Endothelial cell of umbilical vein (primary cell): ENCODE measurements around the gene CCDC188. TPM values are rescaled to one million over a fixed set of nuclear protein-coding genes. Genes with fewer than 3 reads are reported as not detected.

ENCODE experiments used
- BruUV-seq: library from RNA; stranded (reverse); fragments of 400-500 nt; replicated peaks from 2 replicates; lab custom pipeline; 2021; lab: Mats Ljungman, UMichigan
- CTCF ChIA-PET: fragments of 300-600, 350-600 bp; sonication (Branson Sonifier 250); formaldehyde crosslinking; loops from one replicate; lab custom pipeline; 2021; ENCODE audit warnings: antibody characterized with exemption, inconsistent platforms; lab: Charles Lee
- POLR2A ChIA-PET: fragments of 300-600, 350-600 bp; sonication (Branson Sonifier 250); formaldehyde crosslinking; loops from one replicate; lab custom pipeline; 2021; ENCODE audit warnings: antibody characterized with exemption, inconsistent platforms; lab: Charles Lee
- DNase-seq: peaks from one replicate; pipeline ENCODE4 v3.0.0-alpha.2; 2011; ENCODE audit warnings: low read depth, low spot score
- FAIRE-seq: peaks from 2 replicates; lab custom pipeline; 2011; peaks lifted over from hg19 to GRCh38; lab: Jason Lieb, UNC
- H2AFZ ChIP-seq: 2 replicates; pipeline ENCODE4 v1.6.0; 2012; ENCODE audit warnings: low read depth, low read length, control low read depth, inconsistent platforms
- H3K27ac ChIP-seq: 2 replicates; pipeline ENCODE4 v1.5.1; 2011; ENCODE audit warnings: low read depth, mild to moderate bottlenecking, control low read depth, low read length, moderate library complexity; ENCODE audit not compliant: insufficient read depth
- H3K27me3 ChIP-seq, 2 experiments: 2 replicates each; pipeline versions ENCODE4 v1.6.0 to v1.6.1; 2011; ENCODE audit warnings: low read length in 2 of 2, mixed read lengths in 1 of 2; ENCODE audit not compliant: control insufficient read depth in 2 of 2, insufficient read depth in 2 of 2
- H3K36me3 ChIP-seq, 2 experiments: 2 replicates in 1 of 2; 3 replicates in 1 of 2; pipeline ENCODE4 v1.5.1; 2011; ENCODE audit warnings: low read length in 2 of 2, mild to moderate bottlenecking in 1 of 2, moderate library complexity in 1 of 2; ENCODE audit not compliant: control insufficient read depth in 2 of 2, insufficient read depth in 2 of 2; ENCODE audit errors: extremely low read depth in 1 of 2
- H3K4me1 ChIP-seq: 3 replicates; pipeline ENCODE4 v1.5.1; 2011; ENCODE audit warnings: mild to moderate bottlenecking, low read length; ENCODE audit not compliant: control insufficient read depth, insufficient read depth; ENCODE audit errors: extremely low read depth
- H3K4me2 ChIP-seq: 2 replicates; pipeline ENCODE4 v1.6.1; 2011; ENCODE audit warnings: low read length, control low read depth, mixed read lengths; ENCODE audit not compliant: insufficient read depth
- H3K4me3 ChIP-seq, 3 experiments: fragments of 200-600 bp in 1 of 3; sonication (generic), shearing (Covaris generic) in 1 of 3; replicated peaks in 1 of 3; 2 replicates each; pipeline ENCODE4 v1.5.1; 2011 to 2016; ENCODE audit warnings: control low read depth in 3 of 3, low read length in 3 of 3, mild to moderate bottlenecking in 2 of 3, inconsistent platforms in 1 of 3, low read depth in 1 of 3, moderate library complexity in 1 of 3; ENCODE audit not compliant: insufficient read depth in 1 of 3
- H3K79me2 ChIP-seq: 2 replicates; pipeline ENCODE4 v1.6.0; 2012; ENCODE audit warnings: low read length, inconsistent platforms; ENCODE audit not compliant: control insufficient read depth, insufficient read depth
- H3K9ac ChIP-seq: replicated peaks from 2 replicates; pipeline ENCODE3; 2011; ENCODE audit warnings: low read length, control low read depth; ENCODE audit not compliant: insufficient read depth; ENCODE audit errors: extremely low read depth
- H3K9me1 ChIP-seq: replicated peaks from 3 replicates; pipeline ENCODE4 v1.6.0; 2011; ENCODE audit warnings: mild to moderate bottlenecking, low read length; ENCODE audit not compliant: control insufficient read depth, insufficient read depth; ENCODE audit errors: extremely low read depth
- H3K9me3 ChIP-seq: replicated peaks from 2 replicates; pipeline ENCODE4 v1.5.1; 2012; ENCODE audit warnings: low read length, inconsistent platforms; ENCODE audit not compliant: control insufficient read depth, insufficient read depth
- H4K20me1 ChIP-seq: replicated peaks from 2 replicates; pipeline ENCODE3; 2011; ENCODE audit warnings: mild to moderate bottlenecking, low read length; ENCODE audit not compliant: control insufficient read depth, insufficient read depth; ENCODE audit errors: extremely low read depth
- EZH2 ChIP-seq: IDR thresholded peaks from 2 replicates; pipeline ENCODE4 v1.6.1; 2012; ENCODE audit warnings: borderline replicate concordance, low read depth, mild to moderate bottlenecking, moderate library complexity, low read length, inconsistent platforms; ENCODE audit not compliant: severe bottlenecking
- FOS ChIP-seq: IDR thresholded peaks from 2 replicates; pipeline ENCODE4 v1.6.1; 2011; ENCODE audit warnings: mild to moderate bottlenecking, low read length, moderate library complexity, borderline replicate concordance; ENCODE audit not compliant: insufficient read depth
- JUN ChIP-seq: IDR thresholded peaks from 2 replicates; pipeline ENCODE4 v1.6.1; 2011; ENCODE audit warnings: borderline replicate concordance, low read depth; ENCODE audit not compliant: insufficient read length, insufficient read depth
- MAX ChIP-seq: IDR thresholded peaks from 2 replicates; pipeline ENCODE4 v1.6.1; 2011; ENCODE audit not compliant: insufficient read depth, insufficient read length
- MYC ChIP-seq: IDR thresholded peaks from one replicate; pipeline ENCODE4 v1.6.1; 2011; ENCODE audit warnings: mild to moderate bottlenecking, low read depth, low read length
- POLR2AphosphoS5 ChIP-seq: IDR thresholded peaks from 2 replicates; pipeline ENCODE4 v1.6.1; 2012; ENCODE audit warnings: low read depth, mild to moderate bottlenecking, control low read depth, low read length, moderate library complexity; ENCODE audit not compliant: insufficient read depth
- dilution Hi-C: fragments of 300-500 bp; cut with MboI; formaldehyde crosslinking; loops from one replicate; pipeline ENCODE4 v1.15.0; 2019; ENCODE audit warnings: low sequenced_read_pairs; ENCODE audit not compliant: extremely low pct_ligation_motif_present
- intact Hi-C: fragments of 100-400 bp; cut with micrococcal nuclease; formaldehyde crosslinking; loops from one replicate; pipeline ENCODE4 v1.10.0; 2022
- polyA plus RNA-seq, 4 experiments: library from polyadenylated mRNA; depleted of rRNA in 3 of 4; stranded (reverse) in 3 of 4; unstranded in 1 of 4; fragments of >200 nt; gene quantifications; 2 replicates each; pipeline versions ENCODE4 v1.2.1 to v1.2.3, GENCODE V29; 2011 to 2012; ENCODE audit warnings: missing spikeins in 1 of 4
- total RNA-seq: library from RNA; stranded (reverse); gene quantifications from 2 replicates; pipeline ENCODE4 v1.2.3, GENCODE V29; 2021
- TF ChIP-seq, protein P1 (sequence below), 2 donors: IDR thresholded peaks; 1 replicate in 1 of 2; 2 replicates in 1 of 2; pipeline ENCODE4 v1.5.1; 2011; ENCODE audit warnings: low read length in 2 of 2, mild to moderate bottlenecking in 2 of 2, moderate library complexity in 2 of 2, control low read depth in 1 of 2, inconsistent platforms in 1 of 2, low read depth in 1 of 2; ENCODE audit not compliant: insufficient read depth in 1 of 2; ENCODE audit errors: extremely low read depth in 1 of 2

CCDC188 gene
- total and polyA plus RNA-seq, 2 donors (not counting 3 experiments of a cell fraction or from before 2014, with no cell fraction given) = 9.4 to 9.8 TPM

DNA sequence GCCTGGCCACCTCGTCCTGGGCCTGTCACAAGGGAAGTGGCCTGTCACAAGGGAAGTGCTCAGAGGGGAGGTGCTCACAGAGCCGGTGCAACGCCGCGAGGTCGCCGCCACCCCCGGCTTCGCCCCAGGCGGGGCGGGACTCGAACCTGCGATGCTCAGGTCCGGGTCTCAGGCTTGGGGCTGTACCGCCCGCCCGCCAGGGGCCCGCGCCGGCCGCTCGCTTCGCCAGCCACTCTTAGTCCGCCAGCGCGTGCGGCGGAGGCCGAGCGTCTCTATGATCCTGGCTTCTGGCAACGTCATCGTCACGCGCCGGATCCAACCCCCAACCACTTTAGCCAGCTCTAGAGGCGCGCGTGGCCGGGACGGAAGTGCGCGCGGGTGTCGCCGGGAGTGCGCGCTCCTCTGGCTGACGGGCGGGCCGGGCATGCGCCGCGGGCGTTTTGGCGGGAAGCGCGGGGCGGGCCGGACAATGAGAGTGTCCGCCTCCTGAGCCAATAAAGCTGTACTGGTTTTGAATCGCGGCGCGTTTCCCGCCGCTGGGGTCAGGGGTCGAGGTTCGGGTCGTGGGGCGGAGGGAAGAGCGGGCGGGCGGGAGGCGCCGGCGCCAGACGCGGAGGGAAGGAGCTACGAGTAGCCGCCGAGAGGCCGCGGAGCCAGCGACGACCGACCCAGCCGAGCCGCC is 33.8 kb downstream of the CCDC188 start, which contains the start of gene TRMT2A:
Gene TRMT2A (minus strand): TSS at position 276 of the 682 bp plus-strand sequence. CDS start 320 bp downstream, outside the sequence.
- Histone ChIP-seq H3K4me2 (peak within 1 kb of the TSS; percentile 96), H3K9ac (peak within 1 kb of the TSS; percentile 92), H3K9me3 (no peaks in the 10 kb centered on the region), H3K27me3 (no peaks in the 10 kb centered on the region), H3K36me3 (peaks cover 15 to 27% of the 10 kb centered on the region in 2 experiments), H2AFZ (peak within 1 kb of the TSS; percentile 75), H3K4me3 (peak within 1 kb of the TSS; percentile 84 to 92 (median 87)), H3K79me2 (peaks cover 69% of the 10 kb centered on the region), H4K20me1 (no peaks in the 10 kb centered on the region), H3K4me1 (peaks cover 22% of the 10 kb centered on the region), H3K27ac (peak within 1 kb of the TSS; percentile 67), H3K9me1 (no peaks in the 10 kb centered on the region)
- POLR2A ChIA-PET = interaction anchor here (0.7 kb wide), 1 partner anchor 36 kb away, joined by 3 read pairs; no protein-coding TSS in a partner anchor
- DNase-seq (peak; percentile 99), FAIRE-seq (peak; percentile 97)
- TF ChIP-seq MAX (peak; percentile 73), FOS (no peak), JUN (no peak), MYC (peak; percentile 54), POLR2AphosphoS5 (peak; percentile 90), EZH2 (no peak)
- TF ChIP-seq, protein P1, sequence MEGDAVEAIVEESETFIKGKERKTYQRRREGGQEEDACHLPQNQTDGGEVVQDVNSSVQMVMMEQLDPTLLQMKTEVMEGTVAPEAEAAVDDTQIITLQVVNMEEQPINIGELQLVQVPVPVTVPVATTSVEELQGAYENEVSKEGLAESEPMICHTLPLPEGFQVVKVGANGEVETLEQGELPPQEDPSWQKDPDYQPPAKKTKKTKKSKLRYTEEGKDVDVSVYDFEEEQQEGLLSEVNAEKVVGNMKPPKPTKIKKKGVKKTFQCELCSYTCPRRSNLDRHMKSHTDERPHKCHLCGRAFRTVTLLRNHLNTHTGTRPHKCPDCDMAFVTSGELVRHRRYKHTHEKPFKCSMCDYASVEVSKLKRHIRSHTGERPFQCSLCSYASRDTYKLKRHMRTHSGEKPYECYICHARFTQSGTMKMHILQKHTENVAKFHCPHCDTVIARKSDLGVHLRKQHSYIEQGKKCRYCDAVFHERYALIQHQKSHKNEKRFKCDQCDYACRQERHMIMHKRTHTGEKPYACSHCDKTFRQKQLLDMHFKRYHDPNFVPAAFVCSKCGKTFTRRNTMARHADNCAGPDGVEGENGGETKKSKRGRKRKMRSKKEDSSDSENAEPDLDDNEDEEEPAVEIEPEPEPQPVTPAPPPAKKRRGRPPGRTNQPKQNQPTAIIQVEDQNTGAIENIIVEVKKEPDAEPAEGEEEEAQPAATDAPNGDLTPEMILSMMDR (IDR thresholded peaks at IDR 0.05; ENCODE audit: extremely low read depth in 1 of 2, insufficient read depth in 1 of 2, low read depth in 1 of 2, low read length in 2 of 2) = peak; percentile 11 to 25
- no TSS peak for BruUV-seq
- dilution Hi-C loops (no loop called here), intact Hi-C loops (loop anchor here (1.0 kb wide), 1 partner anchor 37 kb away; the partner anchor contains the start of gene DGCR8)
- CTCF ChIA-PET = interaction anchor here (0.7 to 1.4 kb wide), 3 partner anchors 8 to 387 kb away, joined by 3 to 4 read pairs (median 4); no protein-coding TSS in a partner anchor
